Stimulated activated CD4-positive, alpha-beta T cell treated with anti-CD3 and anti-CD28 coated beads, Interleukin-12 subunit alpha, Interleukin-12 subunit beta, amount 100 ng/mL, for 48 hours (primary cell): ENCODE results near the gene GPSM3.
"Not testable (repeated sequence)": the region's sequence is repeated elsewhere in the genome, so short reads cannot be mapped to it uniquely, and the experiment has no call there.

Experiments
- DNase-seq, 3 donors: peaks; one replicate each; pipeline ENCODE4 v3.0.0-alpha.2; 2020; ENCODE audit warnings: low read depth in 2 of 3, low spot score in 1 of 3

The GPSM3 gene

GRCh38 chr6:32188381-32189068 is 3.9 kb downstream of the GPSM3 start:
- DNase-seq, result no peak

GRCh38 chr6:32187725-32188380 is 4.6 kb downstream of the GPSM3 start:
- DNase-seq, result not testable (repeated sequence)

GRCh38 chr6:32187009-32187709 is 5.3 kb downstream of the GPSM3 start:
- DNase-seq, result no peak

- DNase-seq, result not testable (repeated sequence)
Observed at GRCh38 chr6:32186151-32186840, 6.1 kb downstream of the GPSM3 start.

GRCh38 chr6:32185681-32186131 is 6.7 kb downstream of the GPSM3 start:
- peak; percentile 38 to 61 (median 50) for DNase-seq

- no peak for DNase-seq
Observed at GRCh38 chr6:32184084-32184640, 8.3 kb downstream of the GPSM3 start, which contains the start of gene AGER. Gene AGER (minus strand): TSS chr6:32184253. CDS start chr6:32184222, 31 bp downstream.

GRCh38 chr6:32183483-32184083 is 8.9 kb downstream of the GPSM3 start:
- DNase-seq, result no peak

- no peak for DNase-seq
Observed at GRCh38 chr6:32183030-32183429, 9.4 kb downstream of the GPSM3 start.

GRCh38 chr6:32182555-32182981 is 9.9 kb downstream of the GPSM3 start:
- no peak for DNase-seq

GRCh38 chr6:32181915-32182529 is 10.4 kb downstream of the GPSM3 start:
- no peak for DNase-seq

- no peak for DNase-seq
Observed at GRCh38 chr6:32181148-32181702, 11.2 kb downstream of the GPSM3 start.

GRCh38 chr6:32179766-32180405 is 12.6 kb downstream of the GPSM3 start:
- no peak for DNase-seq

GRCh38 chr6:32178547-32179440 is 13.6 kb downstream of the GPSM3 start:
- DNase-seq, result no peak

GRCh38 chr6:32177788-32178546 is 14.5 kb downstream of the GPSM3 start, which contains the start of gene RNF5:
Gene RNF5 (plus strand): TSS chr6:32178405. CDS start chr6:32178512, 107 bp downstream.
- peak; percentile 87 to 95 (median 90) for DNase-seq

GRCh38 chr6:32177183-32177787 is 15.2 kb downstream of the GPSM3 start:
- no peak for DNase-seq

GRCh38 chr6:32176476-32177182 is 15.8 kb downstream of the GPSM3 start:
- DNase-seq, result no peak
